BJ (cell line): ENCODE results near the gene HOXD13. TPM values are rescaled to one million over a fixed set of nuclear protein-coding genes. Genes with fewer than 3 reads are reported as not detected.

ENCODE experiments used
- CTCF ChIA-PET: fragments of 350-600 bp; formaldehyde crosslinking; extraction: SDS; loops from one replicate; lab custom pipeline; 2021; ENCODE audit warnings: antibody characterized with exemption, inconsistent platforms; lab: Yijun Ruan, JAX
- POLR2A ChIA-PET: fragments of 300-600 bp; sonication (Branson Sonifier 250); formaldehyde crosslinking; extraction: SDS; loops from one replicate; lab custom pipeline; 2021; ENCODE audit warnings: antibody characterized with exemption; lab: Charles Lee
- DNase-seq: peaks from one replicate; pipeline ENCODE4 v3.0.0-alpha.2; 2011; ENCODE audit warnings: low read depth
- H3K27me3 ChIP-seq: 2 replicates; pipeline ENCODE4 v1.6.0; 2011; ENCODE audit warnings: low read length; ENCODE audit not compliant: control insufficient read depth, insufficient read depth
- H3K36me3 ChIP-seq: 2 replicates; pipeline ENCODE4 v1.5.1; 2011; ENCODE audit warnings: low read length; ENCODE audit not compliant: control insufficient read depth, insufficient read depth
- H3K4me3 ChIP-seq: 2 replicates; pipeline ENCODE4 v1.5.1; 2011; ENCODE audit warnings: low read depth, mild to moderate bottlenecking, control low read depth, low read length
- polyA plus RNA-seq: library from polyadenylated mRNA; depleted of rRNA; stranded (reverse); fragments of >200 nt; gene quantifications from 2 replicates; pipeline ENCODE4 v1.2.3, GENCODE V29; 2011
- TF ChIP-seq, protein P1 (sequence below): IDR thresholded peaks from 2 replicates; pipeline ENCODE4 v1.5.1; 2011; ENCODE audit warnings: low read depth, mild to moderate bottlenecking, control low read depth, inconsistent platforms, low read length, moderate library complexity; ENCODE audit not compliant: insufficient read depth

The HOXD13 gene
- polyA plus RNA-seq, 1 experiment, result 0.43 TPM

DNA sequence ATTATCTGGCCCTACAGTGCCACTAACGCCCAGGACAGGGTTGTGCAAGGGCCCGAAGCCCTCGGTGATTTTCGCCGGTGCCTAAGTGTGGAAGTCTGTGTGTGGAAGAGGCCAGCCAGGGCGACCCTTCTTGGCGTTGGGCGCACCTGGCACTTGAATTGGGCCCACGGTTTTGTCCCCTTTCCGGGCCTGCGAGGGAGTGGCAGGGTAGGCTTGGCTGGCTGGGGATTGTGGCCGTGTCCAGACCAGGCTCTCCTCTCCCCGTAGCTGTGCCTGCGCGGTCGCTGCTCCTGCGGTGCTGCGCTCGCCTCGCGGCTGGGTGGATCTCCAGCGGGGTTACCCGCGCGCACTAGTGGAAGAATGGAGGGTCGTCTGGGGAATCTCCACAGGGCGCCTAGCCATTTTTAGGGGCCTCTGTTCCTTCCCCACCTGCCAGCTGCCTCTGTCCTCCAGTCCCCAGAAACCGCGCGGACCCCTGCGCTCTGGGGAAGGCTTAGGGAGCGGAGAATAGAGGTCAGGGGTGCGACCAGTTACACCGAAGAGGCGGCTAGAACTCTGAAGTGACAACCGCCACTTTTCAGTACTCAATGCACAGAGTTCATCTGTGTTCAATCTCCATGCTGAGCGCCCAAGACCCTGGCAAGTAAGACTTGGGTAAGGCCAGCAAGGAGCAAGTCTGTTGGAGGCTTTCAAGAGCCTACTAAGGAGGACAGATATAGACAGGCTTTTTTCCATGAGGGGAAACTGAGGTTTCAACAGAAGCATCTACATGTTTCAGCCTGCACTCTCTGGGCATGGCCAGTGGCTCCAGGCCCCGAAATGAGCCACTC, 24.7 kb upstream of the HOXD13 start:
- POLR2A ChIA-PET, result no interaction called here
- CTCF ChIA-PET, result no interaction called here
- DNase-seq, result no peak
- H3K27me3 ChIP-seq, result no peaks in the 10 kb centered on the region
- H3K36me3 ChIP-seq, result no peaks in the 10 kb centered on the region
- TF ChIP-seq, protein P1, sequence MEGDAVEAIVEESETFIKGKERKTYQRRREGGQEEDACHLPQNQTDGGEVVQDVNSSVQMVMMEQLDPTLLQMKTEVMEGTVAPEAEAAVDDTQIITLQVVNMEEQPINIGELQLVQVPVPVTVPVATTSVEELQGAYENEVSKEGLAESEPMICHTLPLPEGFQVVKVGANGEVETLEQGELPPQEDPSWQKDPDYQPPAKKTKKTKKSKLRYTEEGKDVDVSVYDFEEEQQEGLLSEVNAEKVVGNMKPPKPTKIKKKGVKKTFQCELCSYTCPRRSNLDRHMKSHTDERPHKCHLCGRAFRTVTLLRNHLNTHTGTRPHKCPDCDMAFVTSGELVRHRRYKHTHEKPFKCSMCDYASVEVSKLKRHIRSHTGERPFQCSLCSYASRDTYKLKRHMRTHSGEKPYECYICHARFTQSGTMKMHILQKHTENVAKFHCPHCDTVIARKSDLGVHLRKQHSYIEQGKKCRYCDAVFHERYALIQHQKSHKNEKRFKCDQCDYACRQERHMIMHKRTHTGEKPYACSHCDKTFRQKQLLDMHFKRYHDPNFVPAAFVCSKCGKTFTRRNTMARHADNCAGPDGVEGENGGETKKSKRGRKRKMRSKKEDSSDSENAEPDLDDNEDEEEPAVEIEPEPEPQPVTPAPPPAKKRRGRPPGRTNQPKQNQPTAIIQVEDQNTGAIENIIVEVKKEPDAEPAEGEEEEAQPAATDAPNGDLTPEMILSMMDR, result no peak
- no peak overlapping the region for H3K4me3 ChIP-seq

GRCh38 chr2:176068419-176068832, 24.1 kb upstream of the HOXD13 start:
- POLR2A ChIA-PET, result no interaction called here
- no peaks in the 10 kb centered on the region for H3K36me3 ChIP-seq

GRCh38 chr2:176071330-176072291, 20.9 kb upstream of the HOXD13 start:
- H3K36me3 ChIP-seq, result no peaks in the 10 kb centered on the region
- peaks cover 8% of the 10 kb centered on the region for H3K27me3 ChIP-seq
- no peak overlapping the region for H3K4me3 ChIP-seq
- POLR2A ChIA-PET, result no interaction called here
- TF ChIP-seq, protein P1, result no peak
- CTCF ChIA-PET, result interaction anchor here (0.9 to 1.2 kb wide), 2 partner anchors 8 to 11 kb away, joined by 3 to 4 read pairs; no protein-coding TSS in a partner anchor
- DNase-seq, result no peak

More at GRCh38 chr2:176068419-176068832, 24.1 kb upstream of the HOXD13 start:
- no peak overlapping the region for H3K4me3 ChIP-seq
- TF ChIP-seq, protein P1, result no peak
- DNase-seq, result no peak
- H3K27me3 ChIP-seq, result no peaks in the 10 kb centered on the region
- CTCF ChIA-PET, result no interaction called here

DNA sequence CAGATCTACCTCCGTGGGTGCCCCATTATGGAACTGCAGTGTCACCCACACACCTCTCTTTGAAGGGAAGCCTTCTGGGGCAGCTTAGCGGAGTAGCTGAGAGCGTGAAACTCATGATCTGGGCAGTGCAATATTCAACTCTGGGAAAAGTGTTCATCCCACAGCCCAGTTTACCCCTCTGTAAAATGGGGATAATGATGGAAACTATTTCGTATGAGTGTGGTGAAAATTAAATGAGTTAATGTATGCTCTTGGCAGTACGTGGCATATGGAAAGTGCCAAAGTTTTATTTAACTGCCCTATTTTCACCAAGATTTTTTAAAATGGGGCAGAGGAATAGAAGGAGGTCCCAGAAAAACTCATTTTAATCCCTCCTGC, 20.2 kb upstream of the HOXD13 start:
- ChIA-PET POLR2A (no interaction called here), CTCF (interaction anchor here (0.9 kb wide), 1 partner anchor 10 kb away, joined by 3 read pairs; no protein-coding TSS in a partner anchor)
- Histone ChIP-seq H3K27me3 (peaks cover 8% of the 10 kb centered on the region), H3K4me3 (no peak overlapping the region), H3K36me3 (no peaks in the 10 kb centered on the region)
- DNase-seq, result no peak
- TF ChIP-seq, protein P1, result no peak
